ENCODE results near the gene XIRP1. TPM values are rescaled to one million over a fixed set of nuclear protein-coding genes. Genes with fewer than 3 reads are reported as not detected.

Gene XIRP1
- total RNA-seq, 4 donors from 2014 or later: 1.3 TPM; not detected in 3

DNA sequence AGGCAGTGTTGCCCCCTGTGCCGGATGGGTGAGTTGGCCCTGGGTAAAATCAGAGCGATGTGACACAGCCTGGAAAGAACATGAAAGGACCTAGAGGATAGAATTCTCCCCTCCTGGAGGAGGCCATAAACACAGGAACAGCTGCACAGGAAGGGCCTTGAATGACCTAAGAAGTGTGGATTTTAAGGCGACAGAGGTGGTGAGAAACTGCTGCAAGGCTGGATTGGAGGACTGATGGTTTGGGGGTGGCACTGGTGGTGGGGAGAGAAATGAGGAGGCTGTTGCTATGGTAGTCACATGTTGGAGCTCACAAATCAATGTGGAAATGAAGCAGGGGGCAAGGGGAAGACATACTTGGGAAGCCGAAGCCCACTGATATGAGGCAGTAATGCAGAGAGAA, 13.8 kb downstream of the XIRP1 start:
- peak overlapping the region; percentile 45 to 58 (median 54) for H3K4me3 ChIP-seq
- H3K36me3 ChIP-seq: peaks cover 0 to 5% (median 0%) of the 10 kb centered on the region in 4 donors
- WGBS: 57% methylated on average over 4 of the region's 4 CpGs
- DNase-seq (ENCODE audit: extremely low spot score): no peak
- H3K27me3 ChIP-seq: no peaks in the 10 kb centered on the region
- H3K9me3 ChIP-seq: no peaks in the 10 kb centered on the region
- TF ChIP-seq EP300 (IDR thresholded peaks at IDR 0.05): no peak
- no peak for TF ChIP-seq POLR2A (IDR thresholded peaks at IDR 0.05; ENCODE audit: low read depth)
- TF ChIP-seq POLR2AphosphoS5 (IDR thresholded peaks at IDR 0.05): no peak
- no peak for TF ChIP-seq CTCF (IDR thresholded peaks at IDR 0.05)
- peaks cover 51 to 76% (median 70%) of the 10 kb centered on the region in 4 donors for H3K4me1 ChIP-seq
- intact Hi-C loops (cut with DNase I): no loop called here
- peak overlapping the region; percentile 89 to 95 (median 92) for H3K27ac ChIP-seq (replicated peaks in 1 of 4)

- TF ChIP-seq POLR2AphosphoS5 (IDR thresholded peaks at IDR 0.05) (peak; percentile 90 to 95), POLR2A (IDR thresholded peaks at IDR 0.05; ENCODE audit: low read depth) (peak; percentile 80), CTCF (IDR thresholded peaks at IDR 0.05) (no peak), EP300 (IDR thresholded peaks at IDR 0.05) (peak; percentile 89)
- peak; percentile 98 for DNase-seq (ENCODE audit: extremely low spot score)
- H3K27me3 ChIP-seq: no peaks in the 10 kb centered on the region
- H3K4me1 ChIP-seq: peaks cover 45 to 69% (median 63%) of the 10 kb centered on the region in 4 donors
- peak overlapping the region; percentile 89 to 95 (median 92) for H3K27ac ChIP-seq (replicated peaks in 1 of 4)
- intact Hi-C loops (cut with DNase I): no loop called here
- peak overlapping the region; percentile 45 to 58 (median 54) for H3K4me3 ChIP-seq
- no peaks in the 10 kb centered on the region for H3K9me3 ChIP-seq
- 3% methylated on average over 18 of the region's 32 CpGs for WGBS
- no peaks in the 10 kb centered on the region for H3K36me3 ChIP-seq
Observed at GRCh38 chr3:39177708-39178332, 14.6 kb downstream of the XIRP1 start.

- H3K4me1 ChIP-seq: peaks cover 41 to 52% (median 46%) of the 10 kb centered on the region in 4 donors
- H3K36me3 ChIP-seq: no peaks in the 10 kb centered on the region
- intact Hi-C loops (cut with DNase I): no loop called here
- no peaks in the 10 kb centered on the region for H3K9me3 ChIP-seq
- no peak overlapping the region for H3K4me3 ChIP-seq
- DNase-seq (ENCODE audit: extremely low spot score): no peak
- peak overlapping the region; percentile 89 to 95 (median 92) for H3K27ac ChIP-seq (replicated peaks in 1 of 4)
- no peaks in the 10 kb centered on the region for H3K27me3 ChIP-seq
- WGBS: 87% methylated on average over 6 of the region's 6 CpGs
- no peak for TF ChIP-seq POLR2A (IDR thresholded peaks at IDR 0.05; ENCODE audit: low read depth)
- TF ChIP-seq POLR2AphosphoS5 (IDR thresholded peaks at IDR 0.05): no peak
- TF ChIP-seq EP300 (IDR thresholded peaks at IDR 0.05): no peak
- no peak for TF ChIP-seq CTCF (IDR thresholded peaks at IDR 0.05)
Observed at GRCh38 chr3:39176025-39176714, 16.2 kb downstream of the XIRP1 start.

- H3K4me3 ChIP-seq: no peak overlapping the region
- H3K9me3 ChIP-seq: no peaks in the 10 kb centered on the region
- peaks cover 18 to 26% (median 20%) of the 10 kb centered on the region in 4 donors for H3K4me1 ChIP-seq
- DNase-seq (ENCODE audit: extremely low spot score): no peak
- no peaks in the 10 kb centered on the region for H3K27me3 ChIP-seq
- 78% methylated on average over 2 of the region's 2 CpGs for WGBS
- no peak overlapping the region for H3K27ac ChIP-seq (replicated peaks in 1 of 4)
- intact Hi-C loops (cut with DNase I): loop anchor here (2.0 kb wide), 1 partner anchor 15 kb away; no protein-coding TSS in a partner anchor
- TF ChIP-seq POLR2AphosphoS5 (IDR thresholded peaks at IDR 0.05) (no peak), CTCF (IDR thresholded peaks at IDR 0.05) (no peak), EP300 (IDR thresholded peaks at IDR 0.05) (no peak), POLR2A (IDR thresholded peaks at IDR 0.05; ENCODE audit: low read depth) (no peak)
- no peaks in the 10 kb centered on the region for H3K36me3 ChIP-seq
Observed at GRCh38 chr3:39173318-39174125, 18.9 kb downstream of the XIRP1 start.
